HEK293 (cell line): Measurements from ENCODE around the gene ORAI2.

Experiments used
- HOXC10 ChIP-seq: sonication (generic); formaldehyde crosslinking; IDR thresholded peaks from 2 replicates; pipeline ENCODE4 v1.8.1; 2023; ENCODE audit warnings: mild to moderate bottlenecking, missing genetic modification reagents
- MEIS1 ChIP-seq: sonication (generic); formaldehyde crosslinking; IDR thresholded peaks from 2 replicates; pipeline ENCODE4 v1.8.1; 2022; ENCODE audit warnings: missing genetic modification reagents, mild to moderate bottlenecking, borderline replicate concordance
- OSR2 ChIP-seq: fragments of 450-650 bp; formaldehyde crosslinking; IDR thresholded peaks from 2 replicates; pipeline ENCODE4 v1.5.1; 2016; ENCODE audit warnings: missing biosample characterization, missing genetic modification characterization
- REST ChIP-seq: fragments of 450-650 bp; formaldehyde crosslinking; IDR thresholded peaks from 2 replicates; pipeline ENCODE4 v1.5.1; 2016; ENCODE audit warnings: missing biosample characterization, missing genetic modification characterization
- SP7 ChIP-seq: fragments of 450-650 bp; formaldehyde crosslinking; IDR thresholded peaks from 2 replicates; pipeline ENCODE4 v1.5.1; 2016; ENCODE audit warnings: missing biosample characterization, missing genetic modification characterization
- ZBTB8A ChIP-seq: fragments of 450-650 bp; formaldehyde crosslinking; IDR thresholded peaks from 2 replicates; pipeline ENCODE4 v1.5.1; 2016; ENCODE audit warnings: missing biosample characterization, missing genetic modification characterization
- ZNF24 ChIP-seq: fragments of 450-650 bp; formaldehyde crosslinking; IDR thresholded peaks from 2 replicates; pipeline ENCODE4 v1.5.1; 2016; ENCODE audit warnings: missing biosample characterization, missing genetic modification characterization
- ZNF292 ChIP-seq: fragments of 450-650 bp; formaldehyde crosslinking; IDR thresholded peaks from 2 replicates; pipeline ENCODE4 v1.5.1; 2016; ENCODE audit warnings: low read depth, missing biosample characterization, missing genetic modification characterization, borderline replicate concordance
- ZNF366 ChIP-seq: fragments of 450-650 bp; formaldehyde crosslinking; conservative IDR thresholded peaks from 2 replicates; pipeline ENCODE4 v1.5.1; 2016; ENCODE audit warnings: missing biosample characterization, missing genetic modification characterization
- ZNF510 ChIP-seq: fragments of 450-650 bp; formaldehyde crosslinking; IDR thresholded peaks from 2 replicates; pipeline ENCODE4 v1.5.1; 2018; ENCODE audit warnings: mild to moderate bottlenecking, missing genetic modification characterization, missing biosample characterization; ENCODE audit not compliant: insufficient replicate concordance
- ZNF530 ChIP-seq: fragments of 450-650 bp; formaldehyde crosslinking; IDR thresholded peaks from 2 replicates; pipeline ENCODE4 v1.5.1; 2016; ENCODE audit warnings: low read depth, missing biosample characterization, missing genetic modification characterization
- ZNF549 ChIP-seq: fragments of 450-650 bp; IDR thresholded peaks from 2 replicates; pipeline ENCODE4 v1.5.1; 2018; ENCODE audit warnings: missing biosample characterization, missing genetic modification characterization, mild to moderate bottlenecking, inconsistent platforms, moderate library complexity
- ZNF561 ChIP-seq: fragments of 450-650 bp; IDR thresholded peaks from 2 replicates; pipeline ENCODE4 v1.5.1; 2018; ENCODE audit warnings: missing biosample characterization, missing genetic modification characterization, borderline replicate concordance
- ZNF670 ChIP-seq: fragments of 450-650 bp; formaldehyde crosslinking; IDR thresholded peaks from 2 replicates; pipeline ENCODE4 v1.5.1; 2016; ENCODE audit warnings: missing biosample characterization, missing genetic modification characterization, low read depth
- ZNF776 ChIP-seq: fragments of 450-650 bp; formaldehyde crosslinking; IDR thresholded peaks from 2 replicates; pipeline ENCODE4 v1.5.0; 2017; ENCODE audit warnings: missing biosample characterization, missing genetic modification characterization, borderline replicate concordance
- ZNF843 ChIP-seq: fragments of 450-650 bp; formaldehyde crosslinking; IDR thresholded peaks from 2 replicates; pipeline ENCODE4 v1.5.1; 2016; ENCODE audit warnings: missing biosample characterization, missing genetic modification characterization
- ZSCAN23 ChIP-seq: fragments of 450-650 bp; formaldehyde crosslinking; IDR thresholded peaks from 2 replicates; pipeline ENCODE4 v1.5.1; 2016; ENCODE audit warnings: missing biosample characterization, missing genetic modification characterization
- TF ChIP-seq, protein P1 (sequence below): fragments of 450-650 bp; formaldehyde crosslinking; IDR thresholded peaks from 2 replicates; pipeline ENCODE4 v1.5.1; 2016; ENCODE audit warnings: missing biosample characterization, missing genetic modification characterization
- TF ChIP-seq, protein P2 (sequence below): fragments of 450-650 bp; formaldehyde crosslinking; IDR thresholded peaks from 2 replicates; pipeline ENCODE4 v1.5.1; 2016; ENCODE audit warnings: missing biosample characterization, missing genetic modification characterization
- TF ChIP-seq, protein P3 (sequence below): fragments of 450-650 bp; formaldehyde crosslinking; IDR thresholded peaks from 2 replicates; pipeline ENCODE4 v1.5.1; 2016; ENCODE audit warnings: missing biosample characterization, missing genetic modification characterization, borderline replicate concordance

ORAI2 gene

DNA sequence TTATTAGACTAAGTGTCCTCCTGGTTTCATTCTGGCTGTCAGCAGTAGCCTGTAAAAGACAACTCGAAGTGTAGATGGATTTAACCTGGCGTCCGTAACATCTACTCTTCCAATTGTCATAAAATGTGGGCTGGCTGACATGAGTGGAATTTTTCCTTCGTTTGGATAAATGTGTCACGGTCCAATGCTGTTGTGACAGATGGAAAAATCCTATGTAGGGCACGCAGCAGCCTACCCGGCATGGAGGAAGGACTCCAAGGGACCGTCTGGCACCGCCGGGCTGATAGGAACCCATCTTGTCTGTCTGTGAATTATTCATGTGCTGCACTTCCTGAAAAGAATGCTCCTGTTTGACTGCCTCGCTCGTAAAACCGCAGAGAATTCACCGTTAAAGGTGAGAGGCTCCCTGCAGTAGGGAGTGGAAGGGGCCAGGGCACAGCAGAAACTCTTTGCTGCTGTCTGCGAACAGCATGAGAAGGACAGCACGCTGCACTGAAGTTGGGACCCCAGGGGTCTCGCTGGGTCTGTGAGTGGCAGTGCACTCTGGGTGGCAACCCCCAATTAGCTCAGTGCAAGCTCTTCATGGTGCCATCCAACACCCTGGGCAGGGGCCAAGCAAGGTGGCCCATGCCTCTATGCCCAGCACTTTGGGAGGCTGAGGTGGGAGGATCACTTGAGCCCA, 1.6 kb upstream of the ORAI2 start (continued):
- TF ChIP-seq, protein P1, sequence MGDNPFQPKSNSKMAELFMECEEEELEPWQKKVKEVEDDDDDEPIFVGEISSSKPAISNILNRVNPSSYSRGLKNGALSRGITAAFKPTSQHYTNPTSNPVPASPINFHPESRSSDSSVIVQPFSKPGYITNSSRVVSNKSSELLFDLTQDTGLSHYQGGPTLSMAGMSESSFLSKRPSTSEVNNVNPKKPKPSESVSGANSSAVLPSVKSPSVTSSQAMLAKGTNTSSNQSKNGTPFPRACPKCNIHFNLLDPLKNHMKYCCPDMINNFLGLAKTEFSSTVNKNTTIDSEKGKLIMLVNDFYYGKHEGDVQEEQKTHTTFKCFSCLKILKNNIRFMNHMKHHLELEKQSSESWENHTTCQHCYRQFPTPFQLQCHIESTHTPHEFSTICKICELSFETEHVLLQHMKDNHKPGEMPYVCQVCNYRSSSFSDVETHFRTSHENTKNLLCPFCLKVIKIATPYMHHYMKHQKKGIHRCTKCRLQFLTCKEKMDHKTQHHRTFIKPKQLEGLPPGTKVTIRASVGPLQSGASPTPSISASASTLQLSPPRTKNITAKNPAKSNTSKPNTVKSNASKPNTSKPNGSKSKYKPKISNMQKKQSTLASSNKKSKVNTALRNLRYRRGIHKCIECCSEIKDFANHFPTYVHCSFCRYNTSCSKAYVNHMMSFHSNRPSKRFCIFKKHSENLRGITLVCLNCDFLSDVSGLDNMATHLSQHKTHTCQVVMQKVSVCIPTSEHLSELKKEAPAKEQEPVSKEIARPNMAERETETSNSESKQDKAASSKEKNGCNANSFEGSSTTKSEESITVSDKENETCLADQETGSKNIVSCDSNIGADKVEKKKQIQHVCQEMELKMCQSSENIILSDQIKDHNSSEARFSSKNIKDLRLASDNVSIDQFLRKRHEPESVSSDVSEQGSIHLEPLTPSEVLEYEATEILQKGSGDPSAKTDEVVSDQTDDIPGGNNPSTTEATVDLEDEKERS (tag by site-specific recombination), result no peak
- TF ChIP-seq ZNF561 (tag by site-specific recombination), result no peak
- no peak for TF ChIP-seq REST
- TF ChIP-seq ZNF530, result no peak
- no peak for TF ChIP-seq ZNF843 (tag by site-specific recombination)
- TF ChIP-seq, protein P2, sequence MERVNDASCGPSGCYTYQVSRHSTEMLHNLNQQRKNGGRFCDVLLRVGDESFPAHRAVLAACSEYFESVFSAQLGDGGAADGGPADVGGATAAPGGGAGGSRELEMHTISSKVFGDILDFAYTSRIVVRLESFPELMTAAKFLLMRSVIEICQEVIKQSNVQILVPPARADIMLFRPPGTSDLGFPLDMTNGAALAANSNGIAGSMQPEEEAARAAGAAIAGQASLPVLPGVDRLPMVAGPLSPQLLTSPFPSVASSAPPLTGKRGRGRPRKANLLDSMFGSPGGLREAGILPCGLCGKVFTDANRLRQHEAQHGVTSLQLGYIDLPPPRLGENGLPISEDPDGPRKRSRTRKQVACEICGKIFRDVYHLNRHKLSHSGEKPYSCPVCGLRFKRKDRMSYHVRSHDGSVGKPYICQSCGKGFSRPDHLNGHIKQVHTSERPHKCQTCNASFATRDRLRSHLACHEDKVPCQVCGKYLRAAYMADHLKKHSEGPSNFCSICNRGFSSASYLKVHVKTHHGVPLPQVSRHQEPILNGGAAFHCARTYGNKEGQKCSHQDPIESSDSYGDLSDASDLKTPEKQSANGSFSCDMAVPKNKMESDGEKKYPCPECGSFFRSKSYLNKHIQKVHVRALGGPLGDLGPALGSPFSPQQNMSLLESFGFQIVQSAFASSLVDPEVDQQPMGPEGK (tag by site-specific recombination), result peak; percentile 30; the same call in 1 of the 2 replicates
- no peak; the same call in 1 of the 2 replicates for TF ChIP-seq SP7 (tag by site-specific recombination)
- TF ChIP-seq ZSCAN23 (tag by site-specific recombination), result no peak
- TF ChIP-seq ZBTB8A (tag by site-specific recombination), result no peak
- TF ChIP-seq ZNF549, result no peak
- no peak for TF ChIP-seq ZNF670 (tag by site-specific recombination)
- no peak for TF ChIP-seq HOXC10 (CRISPR knock-in tag)
- TF ChIP-seq OSR2, result peak; percentile 91
- TF ChIP-seq ZNF510, result no peak
- TF ChIP-seq ZNF24, result no peak
- no peak for TF ChIP-seq ZNF776 (tag by site-specific recombination)
- TF ChIP-seq ZNF292 (tag by site-specific recombination), result no peak
- no peak for TF ChIP-seq MEIS1 (CRISPR knock-in tag)
- TF ChIP-seq, protein P3, sequence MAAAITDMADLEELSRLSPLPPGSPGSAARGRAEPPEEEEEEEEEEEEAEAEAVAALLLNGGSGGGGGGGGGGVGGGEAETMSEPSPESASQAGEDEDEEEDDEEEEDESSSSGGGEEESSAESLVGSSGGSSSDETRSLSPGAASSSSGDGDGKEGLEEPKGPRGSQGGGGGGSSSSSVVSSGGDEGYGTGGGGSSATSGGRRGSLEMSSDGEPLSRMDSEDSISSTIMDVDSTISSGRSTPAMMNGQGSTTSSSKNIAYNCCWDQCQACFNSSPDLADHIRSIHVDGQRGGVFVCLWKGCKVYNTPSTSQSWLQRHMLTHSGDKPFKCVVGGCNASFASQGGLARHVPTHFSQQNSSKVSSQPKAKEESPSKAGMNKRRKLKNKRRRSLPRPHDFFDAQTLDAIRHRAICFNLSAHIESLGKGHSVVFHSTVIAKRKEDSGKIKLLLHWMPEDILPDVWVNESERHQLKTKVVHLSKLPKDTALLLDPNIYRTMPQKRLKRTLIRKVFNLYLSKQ (tag by site-specific recombination), result no peak
- peak; percentile 69 for TF ChIP-seq ZNF366 (tag by site-specific recombination)
